PFSK-1 (cell line): ENCODE measurements around the gene TRIM44.

Experiments
- POLR2AphosphoS5 ChIP-seq: IDR thresholded peaks from 2 replicates; pipeline ENCODE4 v1.6.1; 2012; ENCODE audit warnings: low read depth, mild to moderate bottlenecking, control low read depth, low read length, moderate library complexity
- TAF1 ChIP-seq: IDR thresholded peaks from 2 replicates; pipeline ENCODE4 v1.6.1; 2012; ENCODE audit warnings: low read length, control low read depth, borderline replicate concordance; ENCODE audit not compliant: insufficient read depth

DNA sequence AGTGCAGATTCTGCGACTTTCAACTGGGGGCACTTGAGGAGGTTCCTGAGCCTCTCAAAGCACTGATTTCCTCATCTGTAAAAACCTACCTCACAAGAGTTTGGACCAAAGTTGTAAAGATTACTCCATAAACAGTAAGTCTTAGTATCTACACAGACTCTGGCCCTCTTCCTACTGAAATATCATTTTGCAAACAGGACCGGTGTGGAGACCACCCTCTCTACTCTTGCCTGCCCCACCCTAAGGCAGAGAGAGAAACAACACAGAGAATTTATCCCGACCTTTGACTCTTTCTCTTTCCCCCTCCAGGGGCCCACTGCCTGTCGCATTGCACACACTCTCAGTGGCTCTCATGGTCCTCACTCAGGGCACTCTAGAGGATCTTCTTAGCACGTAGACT, 163.4 kb downstream of the TRIM44 start:
- TF ChIP-seq POLR2AphosphoS5 (no peak), TAF1 (no peak)
